HG02759 (cell line): ENCODE results near the gene PPP1R9A.

Experiments used
- ATAC-seq: cut with Tn5 transposase; IDR thresholded peaks from one replicate; pipeline ENCODE4 v1.9.1; 2021; ENCODE audit warnings: mild to moderate bottlenecking, moderate library complexity; ENCODE audit not compliant: unreplicated experiment

The PPP1R9A gene

GRCh38 chr7:95250571-95250970 lies 343.2 kb downstream of the PPP1R9A start:
- no peak for ATAC-seq

- ATAC-seq: no peak
Measured at GRCh38 chr7:95251966-95252365, 344.6 kb downstream of the PPP1R9A start.

GRCh38 chr7:95253986-95254385 lies 346.6 kb downstream of the PPP1R9A start:
- no peak for ATAC-seq

- ATAC-seq: no peak
Measured at GRCh38 chr7:95255691-95256090, 348.3 kb downstream of the PPP1R9A start.

GRCh38 chr7:95261895-95262415 lies 354.6 kb downstream of the PPP1R9A start:
- no peak for ATAC-seq

GRCh38 chr7:95262875-95263274 lies 355.5 kb downstream of the PPP1R9A start:
- no peak for ATAC-seq

GRCh38 chr7:95263785-95264362 lies 356.5 kb downstream of the PPP1R9A start:
- ATAC-seq: no peak

- ATAC-seq: no peak
Measured at GRCh38 chr7:95264363-95264891, 357.0 kb downstream of the PPP1R9A start.

GRCh38 chr7:95265634-95266033 lies 358.2 kb downstream of the PPP1R9A start:
- ATAC-seq: no peak

GRCh38 chr7:95267754-95268153 lies 360.4 kb downstream of the PPP1R9A start:
- no peak for ATAC-seq

GRCh38 chr7:95269640-95270039 lies 362.2 kb downstream of the PPP1R9A start:
- ATAC-seq: no peak

- no peak for ATAC-seq
Measured at GRCh38 chr7:95276114-95276513, 368.7 kb downstream of the PPP1R9A start.

- no peak for ATAC-seq
Measured at GRCh38 chr7:95279417-95279816, 372.0 kb downstream of the PPP1R9A start.

- no peak for ATAC-seq
Measured at GRCh38 chr7:95286096-95286495, 378.7 kb downstream of the PPP1R9A start.

- ATAC-seq: no peak
Measured at GRCh38 chr7:95290166-95290830, 382.9 kb downstream of the PPP1R9A start.

GRCh38 chr7:95295397-95295796 lies 388.0 kb downstream of the PPP1R9A start:
- ATAC-seq: no peak

- ATAC-seq: no peak
Measured at GRCh38 chr7:95296456-95296855, 389.1 kb downstream of the PPP1R9A start.

- ATAC-seq: no peak
Measured at GRCh38 chr7:95297041-95297440, 389.6 kb downstream of the PPP1R9A start.

GRCh38 chr7:95298091-95298490 lies 390.7 kb downstream of the PPP1R9A start:
- no peak for ATAC-seq

- no peak for ATAC-seq
Measured at GRCh38 chr7:95303013-95303905, 395.9 kb downstream of the PPP1R9A start.

- ATAC-seq: no peak
Measured at GRCh38 chr7:95304990-95305389, 397.6 kb downstream of the PPP1R9A start.
